HepG2 (cell line): ENCODE results near the gene GABRA1. TPM values are rescaled to one million over a fixed set of nuclear protein-coding genes. Genes with fewer than 3 reads are reported as not detected.

Source experiments
- ATAC-seq: fragments of 200-7000 bp; cut with Tn5 transposase; 3 replicates; pipeline ENCODE4 v1.9.1; 2020; ENCODE audit warnings: mild to moderate bottlenecking, moderate library complexity
- BruUV-seq: library from RNA; stranded (reverse); fragments of 400-500 nt; replicated peaks from 2 replicates; lab custom pipeline; 2021; lab: Mats Ljungman, UMichigan
- CTCF ChIA-PET: fragments of 300-600 bp; formaldehyde crosslinking; extraction: SDS; loops from one replicate; lab custom pipeline; 2021; ENCODE audit warnings: low total read pairs, inconsistent platforms, low intra/inter-chr PET ratio; lab: Yijun Ruan, JAX
- POLR2A ChIA-PET: fragments of 350-600 bp; sonication (Branson Sonifier 250); formaldehyde crosslinking; loops from one replicate; lab custom pipeline; 2020; ENCODE audit warnings: antibody characterized with exemption, inconsistent platforms; lab: Yijun Ruan, JAX
- DNase-seq: peaks from one replicate; pipeline ENCODE4 v3.0.0-alpha.2; 2015; ENCODE audit warnings: low spot score
- FAIRE-seq: peaks from 3 replicates; lab custom pipeline; 2011; peaks lifted over from hg19 to GRCh38; lab: Jason Lieb, UNC
- H2AFZ ChIP-seq: one replicate; pipeline ENCODE4 v1.6.1; 2011; ENCODE audit warnings: low read length, inconsistent platforms
- H3K27ac ChIP-seq: fragments of 300-600 bp; 3 replicates; pipeline ENCODE4 v1.8.0; 2011; ENCODE audit warnings: mixed run types, mild to moderate bottlenecking, mixed read lengths, low read length, inconsistent platforms; ENCODE audit not compliant: insufficient read depth; ENCODE audit errors: extremely low read length
- H3K27me3 ChIP-seq, 2 experiments: fragments of 200-600 bp in 1 of 2; 2 replicates in 1 of 2; 3 replicates in 1 of 2; pipeline versions ENCODE4 v1.6.0 to v1.8.0; 2011; ENCODE audit warnings: low read length in 2 of 2, mild to moderate bottlenecking in 2 of 2, moderate library complexity in 2 of 2, inconsistent platforms in 1 of 2; ENCODE audit not compliant: insufficient read depth in 2 of 2, control insufficient read depth in 1 of 2
- H3K36me3 ChIP-seq, 2 experiments: fragments of 200-600 bp in 1 of 2; replicated peaks in 1 of 2; 2 replicates in 1 of 2; 3 replicates in 1 of 2; pipeline versions ENCODE4 v1.5.1 to v1.8.0; 2011; ENCODE audit warnings: low read length in 2 of 2, inconsistent platforms in 1 of 2; ENCODE audit not compliant: insufficient read depth in 2 of 2, control insufficient read depth in 1 of 2
- H3K4me1 ChIP-seq: 2 replicates; pipeline ENCODE4 v1.5.1; 2012; ENCODE audit warnings: low read length, inconsistent platforms; ENCODE audit not compliant: insufficient read depth
- H3K4me2 ChIP-seq: 2 replicates; pipeline ENCODE4 v1.6.0; 2011; ENCODE audit warnings: low read depth, low read length, inconsistent platforms
- H3K4me3 ChIP-seq, 3 experiments: fragments of 200-600 bp in 1 of 3; sonication (generic), shearing (Covaris generic) in 1 of 3; replicated peaks in 1 of 3; 2 replicates each; pipeline ENCODE4 v1.5.1; 2011 to 2016; ENCODE audit warnings: low read length in 3 of 3, inconsistent platforms in 2 of 3, low read depth in 2 of 3, mild to moderate bottlenecking in 2 of 3, control low read depth in 1 of 3, mixed read lengths in 1 of 3; ENCODE audit not compliant: insufficient read depth in 1 of 3
- H3K79me2 ChIP-seq: one replicate; pipeline ENCODE4 v1.6.1; 2011; ENCODE audit warnings: low read length, inconsistent platforms; ENCODE audit not compliant: insufficient read depth
- H3K9ac ChIP-seq: 2 replicates; pipeline ENCODE4 v1.6.0; 2011; ENCODE audit warnings: mild to moderate bottlenecking, low read depth, low read length, inconsistent platforms; ENCODE audit not compliant: insufficient read depth
- H3K9me3 ChIP-seq: 2 replicates; pipeline ENCODE4 v1.5.1; 2012; ENCODE audit warnings: mild to moderate bottlenecking, low read length
- H4K20me1 ChIP-seq: 2 replicates; pipeline ENCODE4 v1.6.0; 2011; ENCODE audit warnings: inconsistent platforms, mild to moderate bottlenecking, low read length, moderate library complexity; ENCODE audit not compliant: insufficient read depth
- GATAD1 ChIP-seq: IDR thresholded peaks from 2 replicates; pipeline ENCODE4 v1.6.1; 2016; ENCODE audit warnings: missing genetic modification reagents, missing compliant biosample characterization
- GZF1 ChIP-seq: sonication (generic); formaldehyde crosslinking; IDR thresholded peaks from 2 replicates; pipeline ENCODE4 v1.5.1; 2020; ENCODE audit warnings: mild to moderate bottlenecking, missing genetic modification reagents
- HCFC1 ChIP-seq: fragments of 150-350 bp; IDR thresholded peaks from 2 replicates; pipeline ENCODE4 v1.6.1; 2014; ENCODE audit warnings: low read depth, low read length
- HIVEP1 ChIP-seq: sonication (generic); formaldehyde crosslinking; IDR thresholded peaks from 2 replicates; pipeline ENCODE4 v1.4.0; 2020; ENCODE audit warnings: mild to moderate bottlenecking, missing genetic modification reagents
- MTF2 ChIP-seq: sonication (generic); formaldehyde crosslinking; IDR thresholded peaks from 2 replicates; pipeline ENCODE4 v1.5.0; 2020; ENCODE audit warnings: missing genetic modification reagents, borderline replicate concordance
- PHF8 ChIP-seq: sonication (generic); formaldehyde crosslinking; IDR thresholded peaks from 2 replicates; pipeline ENCODE4 v1.5.0; 2020; ENCODE audit warnings: missing genetic modification reagents
- ZNF546 ChIP-seq: sonication (generic); formaldehyde crosslinking; conservative IDR thresholded peaks from 2 replicates; pipeline ENCODE4 v1.8.1; 2023; ENCODE audit warnings: mild to moderate bottlenecking, missing genetic modification reagents
- ZNF547 ChIP-seq: sonication (generic); formaldehyde crosslinking; IDR thresholded peaks from 2 replicates; pipeline ENCODE4 v1.5.1; 2020; ENCODE audit warnings: mild to moderate bottlenecking, missing genetic modification reagents
- ZNF713 ChIP-seq: sonication (generic); formaldehyde crosslinking; IDR thresholded peaks from 2 replicates; pipeline ENCODE4 v1.4.0; 2020; ENCODE audit warnings: mild to moderate bottlenecking, missing genetic modification reagents
- WGBS: methylation state at CpG from one replicate; pipeline ENCODE4 v1.1.6; 2017; ENCODE audit warnings: low lambda C conversion rate; 5-methylcytosine and 5-hydroxymethylcytosine counted together
- in situ Hi-C: cut with HindIII; loops from 2 replicates; pipeline ENCODE4 v1.10.0; 2017; ENCODE audit warnings: low pct_unique_long_range_greater_than_20kb; ENCODE audit not compliant: extremely low pct_ligation_motif_present
- intact Hi-C: fragments of 100-400 bp; cut with micrococcal nuclease; formaldehyde crosslinking; loops from one replicate; pipeline ENCODE4 v1.10.0; 2022; ENCODE audit not compliant: unreplicated experiment
- polyA plus RNA-seq, 8 experiments: library from polyadenylated mRNA; depleted of rRNA in 3 of 8; stranded (reverse) in 7 of 8; unstranded in 1 of 8; fragments of >200 nt; fragmentation: Illumina TruSeq in 4 of 8; extraction: Trizol in 4 of 8; gene quantifications; 2 replicates each; pipeline versions ENCODE4 v1.2.1 to v1.2.3, GENCODE V29; 2011 to 2016; ENCODE audit warnings: low read depth in 4 of 8, missing spikeins in 1 of 8, mixed read lengths in 1 of 8; ENCODE audit not compliant: insufficient read depth in 1 of 8
- total RNA-seq, 5 experiments: library from RNA; depleted of rRNA; stranded (reverse); fragments of >200 nt; fragmentation: Illumina TruSeq; extraction: Trizol; gene quantifications; 2 replicates each; pipeline ENCODE4 v1.2.3, GENCODE V29; 2016; ENCODE audit warnings: low read depth in 1 of 5
- TF ChIP-seq, protein P1 (sequence below): sonication (generic); formaldehyde crosslinking; IDR thresholded peaks from 2 replicates; pipeline ENCODE4 v1.4.0; 2020; ENCODE audit warnings: mild to moderate bottlenecking, missing genetic modification reagents
- TF ChIP-seq, protein P2 (sequence below): sonication (generic); formaldehyde crosslinking; IDR thresholded peaks from 2 replicates; pipeline ENCODE4 v1.4.0; 2020; ENCODE audit warnings: missing genetic modification reagents, low read depth, mild to moderate bottlenecking, borderline replicate concordance

The GABRA1 gene
- total and polyA plus RNA-seq, 2 of the 13 experiments (the other 11 are each of a cell fraction or from before 2014, with no cell fraction given): not detected

DNA sequence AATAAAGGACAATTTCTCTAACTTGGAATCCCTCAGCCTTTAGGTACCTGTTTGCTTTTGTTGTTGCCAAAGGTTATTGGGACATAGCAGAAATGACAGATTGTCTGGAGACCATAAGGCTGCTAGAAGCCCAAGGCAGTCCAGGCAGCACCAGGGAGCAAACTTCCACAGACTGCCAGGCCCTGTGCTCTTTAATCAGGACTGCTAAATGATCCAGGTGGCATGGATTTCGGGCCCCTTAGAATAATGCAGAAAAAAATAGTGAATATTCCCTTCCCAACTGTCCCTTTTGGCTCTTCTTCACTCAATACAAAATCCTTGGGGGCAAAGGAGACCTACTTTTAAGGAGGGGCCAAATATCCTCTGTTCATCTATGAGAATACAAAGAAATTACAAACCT is 73.9 kb downstream of the GABRA1 start:
- WGBS: 0% methylated on average over 1 of the region's 1 CpG
- no peak for FAIRE-seq
- no peak for DNase-seq
- Histone ChIP-seq H3K27me3 (no peaks in the 10 kb centered on the region), H3K9me3 (no peaks in the 10 kb centered on the region), H2AFZ (no peak overlapping the region), H3K4me1 (no peaks in the 10 kb centered on the region), H3K36me3 (no peaks in the 10 kb centered on the region), H3K4me3 (no peak overlapping the region), H3K9ac (no peak overlapping the region), H3K79me2 (no peaks in the 10 kb centered on the region), H3K27ac (no peak overlapping the region), H3K4me2 (no peak overlapping the region), H4K20me1 (no peaks in the 10 kb centered on the region)
- ChIA-PET POLR2A (no interaction called here), CTCF (no interaction called here)
- ATAC-seq: no peak
- TF ChIP-seq GATAD1: no peak
- no peak for TF ChIP-seq ZNF547 (CRISPR knock-in tag)
- TF ChIP-seq ZNF546 (CRISPR knock-in tag): no peak
- TF ChIP-seq MTF2: no peak
- TF ChIP-seq HCFC1: no peak
- TF ChIP-seq HIVEP1 (CRISPR knock-in tag): no peak
- TF ChIP-seq, protein P1, sequence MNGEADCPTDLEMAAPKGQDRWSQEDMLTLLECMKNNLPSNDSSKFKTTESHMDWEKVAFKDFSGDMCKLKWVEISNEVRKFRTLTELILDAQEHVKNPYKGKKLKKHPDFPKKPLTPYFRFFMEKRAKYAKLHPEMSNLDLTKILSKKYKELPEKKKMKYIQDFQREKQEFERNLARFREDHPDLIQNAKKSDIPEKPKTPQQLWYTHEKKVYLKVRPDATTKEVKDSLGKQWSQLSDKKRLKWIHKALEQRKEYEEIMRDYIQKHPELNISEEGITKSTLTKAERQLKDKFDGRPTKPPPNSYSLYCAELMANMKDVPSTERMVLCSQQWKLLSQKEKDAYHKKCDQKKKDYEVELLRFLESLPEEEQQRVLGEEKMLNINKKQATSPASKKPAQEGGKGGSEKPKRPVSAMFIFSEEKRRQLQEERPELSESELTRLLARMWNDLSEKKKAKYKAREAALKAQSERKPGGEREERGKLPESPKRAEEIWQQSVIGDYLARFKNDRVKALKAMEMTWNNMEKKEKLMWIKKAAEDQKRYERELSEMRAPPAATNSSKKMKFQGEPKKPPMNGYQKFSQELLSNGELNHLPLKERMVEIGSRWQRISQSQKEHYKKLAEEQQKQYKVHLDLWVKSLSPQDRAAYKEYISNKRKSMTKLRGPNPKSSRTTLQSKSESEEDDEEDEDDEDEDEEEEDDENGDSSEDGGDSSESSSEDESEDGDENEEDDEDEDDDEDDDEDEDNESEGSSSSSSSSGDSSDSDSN: no peak
- TF ChIP-seq PHF8 (CRISPR knock-in tag): no peak
- TF ChIP-seq, protein P2, sequence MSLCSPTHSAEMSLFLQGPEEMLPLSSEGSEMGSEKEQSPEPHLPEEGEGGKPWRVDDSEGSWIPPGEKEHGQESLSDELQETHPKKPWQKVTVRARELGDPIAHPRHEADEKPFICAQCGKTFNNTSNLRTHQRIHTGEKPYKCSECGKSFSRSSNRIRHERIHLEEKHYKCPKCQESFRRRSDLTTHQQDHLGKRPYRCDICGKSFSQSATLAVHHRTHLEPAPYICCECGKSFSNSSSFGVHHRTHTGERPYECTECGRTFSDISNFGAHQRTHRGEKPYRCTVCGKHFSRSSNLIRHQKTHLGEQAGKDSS (CRISPR knock-in tag): no peak
- TF ChIP-seq ZNF713 (CRISPR knock-in tag): no peak
- TF ChIP-seq GZF1 (CRISPR knock-in tag): no peak
- BruUV-seq: no TSS peak
- in situ Hi-C loops: no loop called here
- intact Hi-C loops: loop anchor here (10.0 kb wide), 1 partner anchor 377 kb away; the partner anchor contains the start of gene GABRB2
